RWPE2 (cell line): ENCODE data around the gene XRCC5.

Experiments used
- ATAC-seq: fragments of 200-7000 bp; cut with Tn5 transposase; 3 replicates; pipeline ENCODE4 v1.9.1; 2021; ENCODE audit warnings: low read depth
- DNase-seq: peaks from one replicate; pipeline ENCODE4 v3.0.0-alpha.2; 2020; ENCODE audit warnings: low spot score
- H3K27ac ChIP-seq: fragments of 450-650 bp; 2 replicates; pipeline ENCODE4 v1.5.1; 2017; ENCODE audit warnings: mild to moderate bottlenecking; ENCODE audit not compliant: poor library complexity, severe bottlenecking
- H3K27me3 ChIP-seq: fragments of 250-450 bp; sonication (Bioruptor Pico); 2 replicates; pipeline ENCODE4 v1.5.1; 2021; ENCODE audit warnings: mild to moderate bottlenecking, moderate library complexity; ENCODE audit not compliant: insufficient read depth, poor library complexity, severe bottlenecking
- H3K36me3 ChIP-seq: fragments of 250-450 bp; sonication (Bioruptor Pico); 2 replicates; pipeline ENCODE4 v1.5.1; 2020; ENCODE audit warnings: low read depth, mild to moderate bottlenecking, moderate library complexity
- H3K4me1 ChIP-seq: fragments of 250-450 bp; sonication (Bioruptor Pico); 2 replicates; pipeline ENCODE4 v1.5.1; 2021; ENCODE audit warnings: mild to moderate bottlenecking, moderate library complexity; ENCODE audit not compliant: insufficient read depth, poor library complexity, severe bottlenecking
- H3K4me3 ChIP-seq: fragments of 250-450 bp; sonication (Bioruptor Pico); 2 replicates; pipeline ENCODE4 v1.5.1; 2021; ENCODE audit warnings: mild to moderate bottlenecking, moderate library complexity; ENCODE audit not compliant: severe bottlenecking
- H3K9me3 ChIP-seq: fragments of 250-450 bp; sonication (Bioruptor Pico); 2 replicates; pipeline ENCODE4 v1.5.1; 2021; ENCODE audit warnings: mild to moderate bottlenecking, moderate library complexity; ENCODE audit not compliant: severe bottlenecking
- CTCF ChIP-seq: fragments of 450-650 bp; IDR thresholded peaks from one replicate; pipeline ENCODE4 v1.5.1; 2017; ENCODE audit warnings: mild to moderate bottlenecking, moderate library complexity; ENCODE audit not compliant: poor library complexity, severe bottlenecking

The XRCC5 gene

GRCh38 chr2:216236486-216236885 lies 127.3 kb downstream of the XRCC5 start:
- TF ChIP-seq CTCF, result no peak
- peaks cover 8% of the 10 kb centered on the region for H3K9me3 ChIP-seq
- no peak overlapping the region for H3K4me3 ChIP-seq
- H3K36me3 ChIP-seq, result no peaks in the 10 kb centered on the region
- no peak for ATAC-seq
- no peaks in the 10 kb centered on the region for H3K4me1 ChIP-seq
- no peak overlapping the region for H3K27ac ChIP-seq
- H3K27me3 ChIP-seq, result no peaks in the 10 kb centered on the region
- no peak for DNase-seq

- H3K27ac ChIP-seq, result no peak overlapping the region
- no peak overlapping the region for H3K4me3 ChIP-seq
- H3K4me1 ChIP-seq, result no peaks in the 10 kb centered on the region
- DNase-seq (no peak), ATAC-seq (no peak)
- no peak for TF ChIP-seq CTCF
- no peaks in the 10 kb centered on the region for H3K27me3 ChIP-seq
- H3K9me3 ChIP-seq, result no peaks in the 10 kb centered on the region
- H3K36me3 ChIP-seq, result no peaks in the 10 kb centered on the region
Observed at GRCh38 chr2:216242365-216242764, 133.2 kb downstream of the XRCC5 start.

GRCh38 chr2:216243026-216243425 lies 133.9 kb downstream of the XRCC5 start:
- Histone ChIP-seq H3K9me3 (no peaks in the 10 kb centered on the region), H3K36me3 (no peaks in the 10 kb centered on the region), H3K4me1 (no peaks in the 10 kb centered on the region), H3K4me3 (no peak overlapping the region), H3K27ac (no peak overlapping the region), H3K27me3 (no peaks in the 10 kb centered on the region)
- no peak for ATAC-seq
- no peak for DNase-seq
- TF ChIP-seq CTCF, result no peak

- Histone ChIP-seq H3K4me3 (no peak overlapping the region), H3K9me3 (no peaks in the 10 kb centered on the region), H3K27me3 (no peaks in the 10 kb centered on the region), H3K4me1 (no peaks in the 10 kb centered on the region), H3K27ac (no peak overlapping the region), H3K36me3 (no peaks in the 10 kb centered on the region)
- DNase-seq (no peak), ATAC-seq (no peak)
- no peak for TF ChIP-seq CTCF
Observed at GRCh38 chr2:216245391-216245975, 136.3 kb downstream of the XRCC5 start.

GRCh38 chr2:216246766-216247165 lies 137.6 kb downstream of the XRCC5 start:
- ATAC-seq (no peak), DNase-seq (no peak)
- no peak for TF ChIP-seq CTCF
- H3K27me3 ChIP-seq, result no peaks in the 10 kb centered on the region
- no peak overlapping the region for H3K4me3 ChIP-seq
- no peaks in the 10 kb centered on the region for H3K4me1 ChIP-seq
- H3K36me3 ChIP-seq, result no peaks in the 10 kb centered on the region
- H3K27ac ChIP-seq, result no peak overlapping the region
- no peaks in the 10 kb centered on the region for H3K9me3 ChIP-seq
